Placental pericyte (primary cell): ENCODE data around the gene LBR. TPM values are rescaled to one million over a fixed set of nuclear protein-coding genes. Genes with fewer than 3 reads are reported as not detected.

Experiments used
- total RNA-seq: library from RNA; depleted of rRNA; stranded (reverse); fragments of >200 nt; gene quantifications from 2 replicates; pipeline ENCODE4 v1.2.3, GENCODE V29; 2012

The LBR gene
- 36.8 and 48.7 TPM in 2 replicates for total RNA-seq

GRCh38 chr1:225427235-225428067 is at the start of gene LBR:
LBR (minus strand) TSS chr1:225428038; CDS start chr1:225424075, 3,963 bp downstream.

Other genes starting within 250 kb of the LBR start
- 68.1 and 122 TPM in 2 replicates for gene ENAH, start 225.1 kb upstream of the LBR start, total RNA-seq